ENCODE measurements around the gene TUBGCP2. TPM values are rescaled to one million over a fixed set of nuclear protein-coding genes. Genes with fewer than 3 reads are reported as not detected.

Gene TUBGCP2
- total RNA-seq, 4 donors from 2014 or later: 44.5 to 107 (median 57.1) TPM

- Histone ChIP-seq H3K36me3 (no peaks in the 10 kb centered on the region), H3K27me3 (peaks cover 85% of the 10 kb centered on the region), H3K9me3 (no peaks in the 10 kb centered on the region), H3K4me3 (peak overlapping the region; percentile 38), H3K27ac (no peak overlapping the region), H3K4me1 (peaks cover 23% of the 10 kb centered on the region)
- TF ChIP-seq CTCF (IDR thresholded peaks at IDR 0.05) (no peak), POLR2AphosphoS5 (IDR thresholded peaks at IDR 0.05) (no peak), EP300 (IDR thresholded peaks at IDR 0.05) (no peak), POLR2A (IDR thresholded peaks at IDR 0.05) (no peak)
- DNase-seq (ENCODE audit: low spot score in 2 of 2): no peak
- 3% methylated on average over 7 of the region's 41 CpGs for WGBS
These were observed 27.5 kb upstream of the TUBGCP2 start for GRCh38 chr10:133336118-133336576.

GRCh38 chr10:133335246-133336117 lies 26.8 kb upstream of the TUBGCP2 start:
- no peaks in the 10 kb centered on the region for H3K36me3 ChIP-seq
- no peak overlapping the region for H3K27ac ChIP-seq
- WGBS: no CpG with 5 or more reads among the region's 75 CpGs
- H3K4me1 ChIP-seq: peaks cover 23% of the 10 kb centered on the region
- TF ChIP-seq POLR2A (IDR thresholded peaks at IDR 0.05): no peak
- no peak for TF ChIP-seq CTCF (IDR thresholded peaks at IDR 0.05)
- no peak for TF ChIP-seq EP300 (IDR thresholded peaks at IDR 0.05)
- TF ChIP-seq POLR2AphosphoS5 (IDR thresholded peaks at IDR 0.05): no peak
- H3K9me3 ChIP-seq: no peaks in the 10 kb centered on the region
- no peak for DNase-seq (ENCODE audit: low spot score in 2 of 2)
- H3K27me3 ChIP-seq: peaks cover 84% of the 10 kb centered on the region
- peak overlapping the region; percentile 38 for H3K4me3 ChIP-seq

- peaks cover 76% of the 10 kb centered on the region for H3K27me3 ChIP-seq
- no peaks in the 10 kb centered on the region for H3K9me3 ChIP-seq
- peaks cover 27% of the 10 kb centered on the region for H3K4me1 ChIP-seq
- no peak for TF ChIP-seq POLR2AphosphoS5 (IDR thresholded peaks at IDR 0.05)
- H3K4me3 ChIP-seq: peak overlapping the region; percentile 38
- WGBS: 38% methylated on average over 18 of the region's 51 CpGs
- H3K36me3 ChIP-seq: no peaks in the 10 kb centered on the region
- no peak for DNase-seq (ENCODE audit: low spot score in 2 of 2)
- no peak overlapping the region for H3K27ac ChIP-seq
These were observed 26.0 kb upstream of the TUBGCP2 start for GRCh38 chr10:133334503-133335245.

- H3K27me3 ChIP-seq: peaks cover 82% of the 10 kb centered on the region
- H3K27ac ChIP-seq: no peak overlapping the region
- no peaks in the 10 kb centered on the region for H3K9me3 ChIP-seq
- peaks cover 29% of the 10 kb centered on the region for H3K4me1 ChIP-seq
- no peaks in the 10 kb centered on the region for H3K36me3 ChIP-seq
- 82% methylated on average over 30 of the region's 30 CpGs for WGBS
- no peak overlapping the region for H3K4me3 ChIP-seq
- TF ChIP-seq POLR2A (IDR thresholded peaks at IDR 0.05) (no peak), CTCF (IDR thresholded peaks at IDR 0.05) (no peak), POLR2AphosphoS5 (IDR thresholded peaks at IDR 0.05) (no peak), EP300 (IDR thresholded peaks at IDR 0.05) (no peak)
- no peak for DNase-seq (ENCODE audit: low spot score in 2 of 2)
These were observed 24.4 kb upstream of the TUBGCP2 start for GRCh38 chr10:133332936-133333699.

GRCh38 chr10:133329491-133330202 lies 21.0 kb upstream of the TUBGCP2 start:
- no peak for TF ChIP-seq POLR2A (IDR thresholded peaks at IDR 0.05)
- peak; percentile 70 to 98 for TF ChIP-seq CTCF (IDR thresholded peaks at IDR 0.05)
- TF ChIP-seq POLR2AphosphoS5 (IDR thresholded peaks at IDR 0.05): no peak
- TF ChIP-seq EP300 (IDR thresholded peaks at IDR 0.05): no peak
- Histone ChIP-seq H3K27ac (no peak overlapping the region), H3K9me3 (no peaks in the 10 kb centered on the region), H3K27me3 (peaks cover 82% of the 10 kb centered on the region), H3K36me3 (no peaks in the 10 kb centered on the region), H3K4me1 (peaks cover 23% of the 10 kb centered on the region), H3K4me3 (peak overlapping the region; percentile 17)
- peak in 1 of 2 donors; percentile 91 for DNase-seq (ENCODE audit: low spot score in 2 of 2)
- WGBS: 9% methylated on average over 37 of the region's 37 CpGs

Measured in suprapubic skin (tissue), 4 donors.